HG03039 (cell line): Measurements from ENCODE around the gene PPP1R9A.

Experiments used
- ATAC-seq: cut with Tn5 transposase; IDR thresholded peaks from one replicate; pipeline ENCODE4 v1.9.1; 2021; ENCODE audit warnings: mild to moderate bottlenecking, moderate library complexity; ENCODE audit not compliant: unreplicated experiment

PPP1R9A gene

GRCh38 chr7:95342029-95342428 is 434.6 kb downstream of the PPP1R9A start:
- ATAC-seq, result no peak

GRCh38 chr7:95342642-95343307 is 435.4 kb downstream of the PPP1R9A start:
- ATAC-seq, result no peak
